K562 (cell line): ENCODE data around the gene SMIM13. TPM values are rescaled to one million over a fixed set of nuclear protein-coding genes. Genes with fewer than 3 reads are reported as not detected.

Source experiments
- BCLAF1 ChIP-seq, 2 experiments: fragments of 450-650 bp in 1 of 2; IDR thresholded peaks; 2 replicates each; pipeline ENCODE4 v1.6.1; 2011 to 2017; ENCODE audit warnings: low read depth in 2 of 2, antibody characterized with exemption in 1 of 2, borderline replicate concordance in 1 of 2, low read length in 1 of 2, mild to moderate bottlenecking in 1 of 2, mixed read lengths in 1 of 2; ENCODE audit not compliant: control insufficient read depth in 1 of 2
- EWSR1 ChIP-seq: fragments of 450-650 bp; IDR thresholded peaks from 2 replicates; pipeline ENCODE4 v1.6.1; 2018; ENCODE audit warnings: borderline replicate concordance, mild to moderate bottlenecking, low read depth, moderate library complexity; ENCODE audit not compliant: partially characterized antibody
- FOXK2 ChIP-seq, 2 experiments: fragments of 450-650 bp; IDR thresholded peaks in 1 of 2; conservative IDR thresholded peaks in 1 of 2; 2 replicates each; pipeline ENCODE4 v1.6.1; 2016; ENCODE audit warnings: low read depth in 2 of 2, mild to moderate bottlenecking in 1 of 2
- GABPB2 ChIP-seq: fragments of 250-450 bp; sonication (Bioruptor Pico); conservative IDR thresholded peaks from 2 replicates; pipeline ENCODE4 v1.5.1; 2021; ENCODE audit warnings: mild to moderate bottlenecking
- LCOR ChIP-seq: sonication (generic); formaldehyde crosslinking; IDR thresholded peaks from 2 replicates; pipeline ENCODE4 v1.8.0; 2022; ENCODE audit warnings: mild to moderate bottlenecking, missing genetic modification reagents
- PBX2 ChIP-seq, 2 experiments: IDR thresholded peaks in 1 of 2; conservative IDR thresholded peaks in 1 of 2; 2 replicates each; pipeline ENCODE4 v1.6.1; 2016; ENCODE audit warnings: low read depth in 2 of 2, mild to moderate bottlenecking in 1 of 2, missing compliant biosample characterization in 1 of 2, missing genetic modification characterization in 1 of 2, moderate library complexity in 1 of 2
- ZNF12 ChIP-seq: sonication (generic); formaldehyde crosslinking; IDR thresholded peaks from 2 replicates; pipeline ENCODE4 v1.4.0; 2020; ENCODE audit warnings: mild to moderate bottlenecking, missing genetic modification reagents
- ZNF124 ChIP-seq: sonication (generic); formaldehyde crosslinking; IDR thresholded peaks from 2 replicates; pipeline ENCODE4 v1.8.1; 2022; ENCODE audit warnings: missing genetic modification reagents
- polyA plus RNA-seq, 8 experiments: library from polyadenylated mRNA; depleted of rRNA in 4 of 8; stranded (reverse) in 5 of 8; unstranded in 3 of 8; fragments of >200 nt; fragmentation: Nextera tagmentation in 2 of 8; fragmentation: Illumina TruSeq in 1 of 8; extraction: Ambion mirVana in 2 of 8; extraction: Trizol in 1 of 8; gene quantifications; 2 replicates each; pipeline versions ENCODE4 v1.2.1 to v1.2.3, GENCODE V29; 2011 to 2014; ENCODE audit warnings: inconsistent platforms in 1 of 8, missing spikeins in 1 of 8
- total RNA-seq, 7 experiments: library from RNA; depleted of rRNA in 6 of 7; stranded (reverse); fragments of >200 nt in 6 of 7; fragmentation: Illumina TruSeq in 2 of 7; extraction: Trizol in 2 of 7; gene quantifications; 2 replicates each; pipeline versions ENCODE4 v1.2.1 to v1.2.3, GENCODE V29; 2011 to 2021; ENCODE audit warnings: low replicate concordance in 1 of 7
- TF ChIP-seq, protein P1 (sequence below): fragments of 250-450 bp; sonication (Bioruptor Pico); IDR thresholded peaks from 2 replicates; pipeline ENCODE4 v1.8.0; 2021; ENCODE audit warnings: mild to moderate bottlenecking, moderate library complexity

The SMIM13 gene
- total and polyA plus RNA-seq, 9 of the 15 experiments (the other 6 are each of a cell fraction or from before 2014, with no cell fraction given): 5.5 to 24.8 (median 11.7) TPM

DNA sequence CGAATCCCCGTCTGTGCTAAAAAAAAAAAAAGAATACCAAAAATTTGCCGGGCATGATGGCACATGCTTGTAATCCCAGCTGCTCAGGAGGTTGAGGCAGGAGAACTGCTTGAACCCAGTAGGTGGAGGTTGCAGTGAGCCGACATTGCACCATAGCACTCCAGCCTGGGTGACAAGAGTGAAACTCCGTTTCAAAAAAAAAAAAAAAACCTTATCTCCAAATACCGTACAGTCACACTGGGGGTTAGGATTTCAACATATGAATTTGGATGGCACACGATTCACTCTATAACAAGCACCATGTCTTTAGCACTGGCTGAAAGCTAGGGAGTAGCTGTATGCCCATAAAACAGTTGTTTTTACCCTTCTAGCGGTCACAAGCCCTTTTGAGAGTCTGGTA is 3.8 kb downstream of the SMIM13 start (continued):
- TF ChIP-seq, protein P1, sequence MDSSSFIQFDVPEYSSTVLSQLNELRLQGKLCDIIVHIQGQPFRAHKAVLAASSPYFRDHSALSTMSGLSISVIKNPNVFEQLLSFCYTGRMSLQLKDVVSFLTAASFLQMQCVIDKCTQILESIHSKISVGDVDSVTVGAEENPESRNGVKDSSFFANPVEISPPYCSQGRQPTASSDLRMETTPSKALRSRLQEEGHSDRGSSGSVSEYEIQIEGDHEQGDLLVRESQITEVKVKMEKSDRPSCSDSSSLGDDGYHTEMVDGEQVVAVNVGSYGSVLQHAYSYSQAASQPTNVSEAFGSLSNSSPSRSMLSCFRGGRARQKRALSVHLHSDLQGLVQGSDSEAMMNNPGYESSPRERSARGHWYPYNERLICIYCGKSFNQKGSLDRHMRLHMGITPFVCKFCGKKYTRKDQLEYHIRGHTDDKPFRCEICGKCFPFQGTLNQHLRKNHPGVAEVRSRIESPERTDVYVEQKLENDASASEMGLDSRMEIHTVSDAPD (CRISPR knock-in tag): no peak
- TF ChIP-seq ZNF12 (CRISPR knock-in tag) (no peak), LCOR (no peak), GABPB2 (CRISPR knock-in tag) (no peak), ZNF124 (CRISPR knock-in tag) (no peak), EWSR1 (no peak), PBX2 (CRISPR knock-in tag; IDR thresholded peaks at IDR 0.05; ENCODE audit: low read depth) (no peak), PBX2 (tag; conservative IDR thresholded peaks at IDR 0.05; ENCODE audit: low read depth) (no peak), BCLAF1 (IDR thresholded peaks at IDR 0.05; ENCODE audit: borderline replicate concordance in 1 of 2, control insufficient read depth in 1 of 2, low read depth in 2 of 2, low read length in 1 of 2) (no peak), FOXK2 (conservative IDR thresholded peaks at IDR 0.05 in 1 of 2, IDR thresholded peaks at IDR 0.05 in 1 of 2; ENCODE audit: low read depth in 2 of 2) (no peak)
